ENCODE measurements around the gene ALDH1L1. TPM values are rescaled to one million over a fixed set of nuclear protein-coding genes. Genes with fewer than 3 reads are reported as not detected.

ALDH1L1 gene
- total and polyA plus RNA-seq, 2 of the 8 experiments (the other 6 are each of a cell fraction or from before 2014, with no cell fraction given): 0.98 to 1.6 TPM

DNA sequence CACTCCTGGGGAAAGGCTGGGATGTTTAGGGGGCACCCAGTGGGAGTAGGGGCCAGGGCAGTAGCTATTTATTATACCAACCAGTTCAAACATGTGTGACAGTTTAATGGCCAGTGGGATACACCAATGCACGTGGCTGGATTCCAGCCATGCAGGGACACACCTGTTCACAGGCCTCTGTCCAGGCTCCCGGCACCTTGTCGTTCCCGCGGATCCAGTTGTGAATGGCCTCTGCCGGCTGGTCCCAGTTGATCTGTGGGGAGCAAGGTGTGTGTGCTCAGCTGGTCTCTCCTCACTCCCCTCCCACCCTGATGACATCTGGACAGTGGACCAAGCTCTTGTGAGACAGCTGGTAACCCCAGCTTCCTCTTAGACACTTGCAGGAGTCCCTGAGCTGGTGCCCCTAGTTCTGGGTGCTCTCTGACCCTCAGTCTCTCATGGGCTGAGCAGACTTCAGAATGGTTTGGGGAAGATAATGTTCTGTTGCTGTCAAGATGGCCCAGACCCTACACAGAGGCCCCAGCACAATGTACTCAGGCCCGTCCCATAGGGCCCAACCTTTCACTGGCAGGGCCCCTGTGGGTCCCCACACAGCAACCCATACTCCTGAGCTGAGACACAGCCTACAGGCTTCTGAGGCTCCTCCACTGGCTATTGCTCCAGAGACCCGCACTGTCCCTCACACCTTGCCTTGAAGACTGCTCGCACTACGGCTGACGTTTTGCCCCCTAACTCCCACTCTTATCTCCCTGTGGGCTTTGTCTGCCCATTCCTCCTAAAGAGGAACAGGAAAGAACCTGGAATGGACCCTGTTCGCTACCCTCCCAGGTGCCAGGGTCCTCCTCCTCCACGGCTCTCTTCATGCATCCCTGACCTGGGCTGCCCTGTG is 25.8 kb downstream of the ALDH1L1 start (continued):
- TF ChIP-seq, protein P1, sequence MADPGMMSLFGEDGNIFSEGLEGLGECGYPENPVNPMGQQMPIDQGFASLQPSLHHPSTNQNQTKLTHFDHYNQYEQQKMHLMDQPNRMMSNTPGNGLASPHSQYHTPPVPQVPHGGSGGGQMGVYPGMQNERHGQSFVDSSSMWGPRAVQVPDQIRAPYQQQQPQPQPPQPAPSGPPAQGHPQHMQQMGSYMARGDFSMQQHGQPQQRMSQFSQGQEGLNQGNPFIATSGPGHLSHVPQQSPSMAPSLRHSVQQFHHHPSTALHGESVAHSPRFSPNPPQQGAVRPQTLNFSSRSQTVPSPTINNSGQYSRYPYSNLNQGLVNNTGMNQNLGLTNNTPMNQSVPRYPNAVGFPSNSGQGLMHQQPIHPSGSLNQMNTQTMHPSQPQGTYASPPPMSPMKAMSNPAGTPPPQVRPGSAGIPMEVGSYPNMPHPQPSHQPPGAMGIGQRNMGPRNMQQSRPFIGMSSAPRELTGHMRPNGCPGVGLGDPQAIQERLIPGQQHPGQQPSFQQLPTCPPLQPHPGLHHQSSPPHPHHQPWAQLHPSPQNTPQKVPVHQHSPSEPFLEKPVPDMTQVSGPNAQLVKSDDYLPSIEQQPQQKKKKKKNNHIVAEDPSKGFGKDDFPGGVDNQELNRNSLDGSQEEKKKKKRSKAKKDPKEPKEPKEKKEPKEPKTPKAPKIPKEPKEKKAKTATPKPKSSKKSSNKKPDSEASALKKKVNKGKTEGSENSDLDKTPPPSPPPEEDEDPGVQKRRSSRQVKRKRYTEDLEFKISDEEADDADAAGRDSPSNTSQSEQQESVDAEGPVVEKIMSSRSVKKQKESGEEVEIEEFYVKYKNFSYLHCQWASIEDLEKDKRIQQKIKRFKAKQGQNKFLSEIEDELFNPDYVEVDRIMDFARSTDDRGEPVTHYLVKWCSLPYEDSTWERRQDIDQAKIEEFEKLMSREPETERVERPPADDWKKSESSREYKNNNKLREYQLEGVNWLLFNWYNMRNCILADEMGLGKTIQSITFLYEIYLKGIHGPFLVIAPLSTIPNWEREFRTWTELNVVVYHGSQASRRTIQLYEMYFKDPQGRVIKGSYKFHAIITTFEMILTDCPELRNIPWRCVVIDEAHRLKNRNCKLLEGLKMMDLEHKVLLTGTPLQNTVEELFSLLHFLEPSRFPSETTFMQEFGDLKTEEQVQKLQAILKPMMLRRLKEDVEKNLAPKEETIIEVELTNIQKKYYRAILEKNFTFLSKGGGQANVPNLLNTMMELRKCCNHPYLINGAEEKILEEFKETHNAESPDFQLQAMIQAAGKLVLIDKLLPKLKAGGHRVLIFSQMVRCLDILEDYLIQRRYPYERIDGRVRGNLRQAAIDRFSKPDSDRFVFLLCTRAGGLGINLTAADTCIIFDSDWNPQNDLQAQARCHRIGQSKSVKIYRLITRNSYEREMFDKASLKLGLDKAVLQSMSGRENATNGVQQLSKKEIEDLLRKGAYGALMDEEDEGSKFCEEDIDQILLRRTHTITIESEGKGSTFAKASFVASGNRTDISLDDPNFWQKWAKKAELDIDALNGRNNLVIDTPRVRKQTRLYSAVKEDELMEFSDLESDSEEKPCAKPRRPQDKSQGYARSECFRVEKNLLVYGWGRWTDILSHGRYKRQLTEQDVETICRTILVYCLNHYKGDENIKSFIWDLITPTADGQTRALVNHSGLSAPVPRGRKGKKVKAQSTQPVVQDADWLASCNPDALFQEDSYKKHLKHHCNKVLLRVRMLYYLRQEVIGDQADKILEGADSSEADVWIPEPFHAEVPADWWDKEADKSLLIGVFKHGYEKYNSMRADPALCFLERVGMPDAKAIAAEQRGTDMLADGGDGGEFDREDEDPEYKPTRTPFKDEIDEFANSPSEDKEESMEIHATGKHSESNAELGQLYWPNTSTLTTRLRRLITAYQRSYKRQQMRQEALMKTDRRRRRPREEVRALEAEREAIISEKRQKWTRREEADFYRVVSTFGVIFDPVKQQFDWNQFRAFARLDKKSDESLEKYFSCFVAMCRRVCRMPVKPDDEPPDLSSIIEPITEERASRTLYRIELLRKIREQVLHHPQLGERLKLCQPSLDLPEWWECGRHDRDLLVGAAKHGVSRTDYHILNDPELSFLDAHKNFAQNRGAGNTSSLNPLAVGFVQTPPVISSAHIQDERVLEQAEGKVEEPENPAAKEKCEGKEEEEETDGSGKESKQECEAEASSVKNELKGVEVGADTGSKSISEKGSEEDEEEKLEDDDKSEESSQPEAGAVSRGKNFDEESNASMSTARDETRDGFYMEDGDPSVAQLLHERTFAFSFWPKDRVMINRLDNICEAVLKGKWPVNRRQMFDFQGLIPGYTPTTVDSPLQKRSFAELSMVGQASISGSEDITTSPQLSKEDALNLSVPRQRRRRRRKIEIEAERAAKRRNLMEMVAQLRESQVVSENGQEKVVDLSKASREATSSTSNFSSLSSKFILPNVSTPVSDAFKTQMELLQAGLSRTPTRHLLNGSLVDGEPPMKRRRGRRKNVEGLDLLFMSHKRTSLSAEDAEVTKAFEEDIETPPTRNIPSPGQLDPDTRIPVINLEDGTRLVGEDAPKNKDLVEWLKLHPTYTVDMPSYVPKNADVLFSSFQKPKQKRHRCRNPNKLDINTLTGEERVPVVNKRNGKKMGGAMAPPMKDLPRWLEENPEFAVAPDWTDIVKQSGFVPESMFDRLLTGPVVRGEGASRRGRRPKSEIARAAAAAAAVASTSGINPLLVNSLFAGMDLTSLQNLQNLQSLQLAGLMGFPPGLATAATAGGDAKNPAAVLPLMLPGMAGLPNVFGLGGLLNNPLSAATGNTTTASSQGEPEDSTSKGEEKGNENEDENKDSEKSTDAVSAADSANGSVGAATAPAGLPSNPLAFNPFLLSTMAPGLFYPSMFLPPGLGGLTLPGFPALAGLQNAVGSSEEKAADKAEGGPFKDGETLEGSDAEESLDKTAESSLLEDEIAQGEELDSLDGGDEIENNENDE (IDR thresholded peaks at IDR 0.05; ENCODE audit: insufficient replicate concordance, low read length): no peak
- no peak for TF ChIP-seq CHD2 (IDR thresholded peaks at IDR 0.05; ENCODE audit: low read length)
- TF ChIP-seq RXRA (IDR thresholded peaks at IDR 0.05; ENCODE audit: insufficient read depth, low read depth, low read length): no peak
- no peak for TF ChIP-seq TBP (IDR thresholded peaks at IDR 0.05; ENCODE audit: low read depth, low read length)
- TF ChIP-seq NANOG (IDR thresholded peaks at IDR 0.05; ENCODE audit: insufficient read depth, low read depth, low read length, poor library complexity, severe bottlenecking): no peak
- TF ChIP-seq RAD21 (IDR thresholded peaks at IDR 0.05 in 1 of 2, conservative IDR thresholded peaks at IDR 0.05 in 1 of 2; ENCODE audit: low read depth in 2 of 2, low read length in 2 of 2): no peak
- TF ChIP-seq, protein P2, sequence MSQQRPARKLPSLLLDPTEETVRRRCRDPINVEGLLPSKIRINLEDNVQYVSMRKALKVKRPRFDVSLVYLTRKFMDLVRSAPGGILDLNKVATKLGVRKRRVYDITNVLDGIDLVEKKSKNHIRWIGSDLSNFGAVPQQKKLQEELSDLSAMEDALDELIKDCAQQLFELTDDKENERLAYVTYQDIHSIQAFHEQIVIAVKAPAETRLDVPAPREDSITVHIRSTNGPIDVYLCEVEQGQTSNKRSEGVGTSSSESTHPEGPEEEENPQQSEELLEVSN (IDR thresholded peaks at IDR 0.05): no peak
